B cell (primary cell): ENCODE data around the gene IL31RA. TPM values are rescaled to one million over a fixed set of nuclear protein-coding genes. Genes with fewer than 3 reads are reported as not detected.

Source experiments
- ATAC-seq: fragments of 200-7000 bp; cut with Tn5 transposase; one replicate; pipeline ENCODE4 v1.10.0; 2021; ENCODE audit warnings: low read depth, mild to moderate bottlenecking, moderate number of reproducible peaks, moderate library complexity
- CTCF ChIA-PET: fragments of 350-600 bp; sonication (Branson Sonifier 250); formaldehyde crosslinking; loops from one replicate; lab custom pipeline; 2021; ENCODE audit warnings: antibody characterized with exemption, inconsistent platforms; lab: Charles Lee
- POLR2A ChIA-PET: fragments of 350-600 bp; sonication (Branson Sonifier 250); formaldehyde crosslinking; loops from one replicate; lab custom pipeline; 2021; ENCODE audit warnings: antibody characterized with exemption; lab: Charles Lee
- DNase-seq: peaks from one replicate; pipeline ENCODE4 v3.0.0; 2013
- H2AFZ ChIP-seq: 2 replicates; pipeline ENCODE4 v1.6.1; 2012; ENCODE audit warnings: mild to moderate bottlenecking, low read depth, low read length; ENCODE audit not compliant: insufficient read depth, poor library complexity, severe bottlenecking
- H3K27ac ChIP-seq, 2 donors: 1 replicate in 1 of 2; 2 replicates in 1 of 2; pipeline ENCODE4 v1.5.1; 2012 to 2013; ENCODE audit warnings: low read length in 2 of 2, mild to moderate bottlenecking in 2 of 2, moderate library complexity in 1 of 2
- H3K27me3 ChIP-seq, 4 experiments: fragments of 200-600 bp in 1 of 4; sonication (generic) in 1 of 4; replicated peaks in 1 of 4; 1 replicate in 2 of 4; 2 replicates in 2 of 4; pipeline versions ENCODE4 v1.6.1 to v1.7.0; 2013 to 2016; ENCODE audit warnings: low read length in 3 of 4, mild to moderate bottlenecking in 2 of 4, mixed read lengths in 1 of 4, moderate library complexity in 1 of 4; ENCODE audit not compliant: insufficient read depth in 4 of 4, control insufficient read depth in 3 of 4; ENCODE audit errors: control extremely low read depth in 1 of 4
- H3K36me3 ChIP-seq, 2 experiments: replicated peaks in 1 of 2; 1 replicate in 1 of 2; 2 replicates in 1 of 2; pipeline versions ENCODE4 v1.6.1 to v1.7.1; 2013; ENCODE audit warnings: low read length in 1 of 2; ENCODE audit not compliant: insufficient read depth in 2 of 2, control insufficient read depth in 1 of 2; ENCODE audit errors: control extremely low read depth in 1 of 2, extremely low read depth in 1 of 2
- H3K4me1 ChIP-seq, 2 donors: fragments of 200-600 bp in 1 of 2; sonication (generic) in 1 of 2; 1 replicate in 1 of 2; 2 replicates in 1 of 2; pipeline versions ENCODE4 v1.5.1 to v1.6.1; 2013 to 2017; ENCODE audit warnings: low read length in 2 of 2; ENCODE audit not compliant: control insufficient read depth in 2 of 2, insufficient read depth in 2 of 2
- H3K4me2 ChIP-seq: replicated peaks from 2 replicates; pipeline ENCODE3; 2012; ENCODE audit warnings: mild to moderate bottlenecking, low read depth, low read length; ENCODE audit not compliant: poor library complexity, severe bottlenecking
- H3K4me3 ChIP-seq, 5 experiments: fragments of 200-600 bp in 1 of 5; sonication (generic) in 1 of 5; 1 replicate in 3 of 5; 2 replicates in 2 of 5; pipeline versions ENCODE4 v1.5.1 to v1.7.0; 2011 to 2016; ENCODE audit warnings: low read length in 4 of 5, mild to moderate bottlenecking in 4 of 5, low read depth in 2 of 5, control low read depth in 1 of 5, moderate library complexity in 1 of 5; ENCODE audit not compliant: insufficient read depth in 1 of 5; ENCODE audit errors: control extremely low read depth in 1 of 5, extremely low read depth in 1 of 5
- H3K79me2 ChIP-seq: fragments of 200-600 bp; sonication (generic); one replicate; pipeline ENCODE4 v1.6.0; 2016; ENCODE audit warnings: low read length; ENCODE audit not compliant: control insufficient read depth, insufficient read depth
- H3K9ac ChIP-seq: fragments of 200-600 bp; sonication (generic); 2 replicates; pipeline ENCODE4 v1.6.1; 2017; ENCODE audit warnings: mild to moderate bottlenecking, low read length, moderate library complexity
- H3K9me3 ChIP-seq, 3 donors: one replicate each; pipeline versions ENCODE4 v1.6.1 to v1.7.1; 2013; ENCODE audit warnings: low read length in 2 of 3; ENCODE audit not compliant: control insufficient read depth in 2 of 3, insufficient read depth in 1 of 3; ENCODE audit errors: control extremely low read depth in 1 of 3
- H4K20me1 ChIP-seq: 2 replicates; pipeline ENCODE4 v1.6.0; 2012; ENCODE audit warnings: mild to moderate bottlenecking, low read length; ENCODE audit not compliant: insufficient read depth, control insufficient read depth, poor library complexity, severe bottlenecking
- H3K27ac Mint-ChIP-seq: one replicate; pipeline ENCODE4 v1.8.0; 2021; ENCODE audit warnings: mixed read lengths
- H3K27me3 Mint-ChIP-seq: one replicate; pipeline ENCODE4 v1.8.0; 2021; ENCODE audit warnings: mixed read lengths
- H3K4me1 Mint-ChIP-seq: one replicate; pipeline ENCODE4 v1.8.0; 2021; ENCODE audit warnings: mixed read lengths
- H3K4me3 Mint-ChIP-seq: one replicate; pipeline ENCODE4 v1.8.0; 2021; ENCODE audit warnings: mixed read lengths
- H3K9me3 Mint-ChIP-seq: one replicate; pipeline ENCODE4 v1.8.0; 2022; ENCODE audit warnings: mixed read lengths; ENCODE audit not compliant: insufficient read depth
- CTCF ChIP-seq: fragments of 200-600 bp; IDR thresholded peaks from one replicate; pipeline ENCODE4 v1.8.0; 2022; ENCODE audit warnings: antibody characterized with exemption, mild to moderate bottlenecking
- EZH2 ChIP-seq: IDR thresholded peaks from 2 replicates; pipeline ENCODE4 v1.6.1; 2012; ENCODE audit warnings: borderline replicate concordance, low read depth, mild to moderate bottlenecking, moderate library complexity, low read length; ENCODE audit not compliant: insufficient read depth, poor library complexity, severe bottlenecking
- WGBS: methylation state at CpG from one replicate; pipeline ENCODE4 v1.1.5; 2013; ENCODE audit warnings: missing lambda C conversion rate; ENCODE audit not compliant: insufficient coverage; 5-methylcytosine and 5-hydroxymethylcytosine counted together
- intact Hi-C: fragments of 100-400 bp; cut with micrococcal nuclease; formaldehyde crosslinking; loops from one replicate; pipeline ENCODE4 v1.10.0; 2022
- polyA plus RNA-seq: library from polyadenylated mRNA; depleted of rRNA; stranded (reverse); fragments of >200 nt; gene quantifications from 2 replicates; pipeline ENCODE4 v1.2.3, GENCODE V29; 2012
- total RNA-seq, 2 donors: library from RNA; stranded (reverse); fragments of 120-200 nt in 1 of 2; gene quantifications; 1 replicate in 1 of 2; 2 replicates in 1 of 2; pipeline versions ENCODE4 v1.2.3 to v1.2.4, GENCODE V29; 2013 to 2022

The IL31RA gene
- total and polyA plus RNA-seq, 2 donors (not counting 1 experiment from before 2014, with no cell fraction given), result not detected

DNA sequence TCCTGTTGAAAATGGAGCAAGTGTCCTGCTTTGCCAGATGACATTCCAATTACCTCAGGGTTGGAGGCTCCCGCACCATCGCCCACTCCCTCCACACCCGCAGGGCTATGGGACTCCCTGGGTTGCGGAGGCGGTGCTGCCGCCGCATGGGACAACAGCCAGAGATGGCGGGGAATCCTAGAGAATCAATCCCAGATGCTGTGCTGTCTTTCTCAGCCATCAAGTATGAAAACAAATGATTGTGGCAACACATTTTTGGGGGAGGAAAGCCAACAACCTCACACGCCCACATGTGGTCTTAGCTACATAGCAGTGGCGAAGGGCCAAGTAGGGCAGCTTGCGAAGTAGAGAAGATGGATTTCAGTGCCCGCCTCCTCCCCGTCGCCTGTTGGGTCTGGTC, 46.7 kb downstream of the IL31RA start:
- Histone ChIP-seq H3K4me3 (no peak overlapping the region), H3K27ac (no peak overlapping the region), H3K79me2 (no peaks in the 10 kb centered on the region), H3K27me3 (peaks cover 0 to 5% (median 1%) of the 10 kb centered on the region in 4 experiments), H3K9me3 (no peaks in the 10 kb centered on the region), H4K20me1 (no peaks in the 10 kb centered on the region), H3K4me1 (peaks cover under 1 to 1% of the 10 kb centered on the region in 2 donors), H3K4me2 (no peak overlapping the region), H3K9ac (no peak overlapping the region), H3K36me3 (no peaks in the 10 kb centered on the region), H2AFZ (no peak overlapping the region)
- POLR2A ChIA-PET, result no interaction called here
- CTCF ChIA-PET, result no interaction called here
- ATAC-seq (no peak), DNase-seq (no peak)
- TF ChIP-seq CTCF, result no peak
- TF ChIP-seq EZH2, result no peak
- WGBS, result 96% methylated on average over 8 of the region's 14 CpGs
- Mint-ChIP-seq H3K9me3 (no peaks in the 10 kb centered on the region), H3K27me3 (peaks cover 12% of the 10 kb centered on the region), H3K4me3 (no peak overlapping the region), H3K4me1 (peaks cover 3% of the 10 kb centered on the region), H3K27ac (no peak overlapping the region)
- intact Hi-C loops, result no loop called here

GRCh38 chr5:55899344-55899743, 48.2 kb downstream of the IL31RA start:
- POLR2A ChIA-PET, result no interaction called here
- no peak overlapping the region for H3K4me3 Mint-ChIP-seq
- ATAC-seq, result no peak

More at GRCh38 chr5:55899344-55899743, 48.2 kb downstream of the IL31RA start:
- peaks cover 0 to 5% (median 1%) of the 10 kb centered on the region in 4 experiments for H3K27me3 ChIP-seq
- H2AFZ ChIP-seq, result no peak overlapping the region
- CTCF ChIA-PET, result no interaction called here
- no peak for TF ChIP-seq EZH2
- TF ChIP-seq CTCF, result no peak
- Mint-ChIP-seq H3K27me3 (peaks cover 12% of the 10 kb centered on the region), H3K27ac (no peak overlapping the region), H3K4me1 (peaks cover 12% of the 10 kb centered on the region), H3K9me3 (no peaks in the 10 kb centered on the region)
- DNase-seq, result no peak
- H4K20me1 ChIP-seq, result no peaks in the 10 kb centered on the region
- intact Hi-C loops, result no loop called here
- no peaks in the 10 kb centered on the region for H3K9me3 ChIP-seq
- no peaks in the 10 kb centered on the region for H3K79me2 ChIP-seq
- no peak overlapping the region for H3K27ac ChIP-seq
- WGBS, result 96% methylated on average over 3 of the region's 6 CpGs
- H3K36me3 ChIP-seq, result no peaks in the 10 kb centered on the region
- H3K4me3 ChIP-seq, result no peak overlapping the region
- peaks cover 10 to 14% of the 10 kb centered on the region in 2 donors for H3K4me1 ChIP-seq
- H3K9ac ChIP-seq, result no peak overlapping the region
- H3K4me2 ChIP-seq, result no peak overlapping the region
